ENCODE data around the gene POU6F1. TPM values are rescaled to one million over a fixed set of nuclear protein-coding genes. Genes with fewer than 3 reads are reported as not detected.

POU6F1 gene
- total and polyA plus RNA-seq, 2 of the 8 experiments (the other 6 are each of a cell fraction or from before 2014, with no cell fraction given) = 5.6 to 8.7 TPM

DNA sequence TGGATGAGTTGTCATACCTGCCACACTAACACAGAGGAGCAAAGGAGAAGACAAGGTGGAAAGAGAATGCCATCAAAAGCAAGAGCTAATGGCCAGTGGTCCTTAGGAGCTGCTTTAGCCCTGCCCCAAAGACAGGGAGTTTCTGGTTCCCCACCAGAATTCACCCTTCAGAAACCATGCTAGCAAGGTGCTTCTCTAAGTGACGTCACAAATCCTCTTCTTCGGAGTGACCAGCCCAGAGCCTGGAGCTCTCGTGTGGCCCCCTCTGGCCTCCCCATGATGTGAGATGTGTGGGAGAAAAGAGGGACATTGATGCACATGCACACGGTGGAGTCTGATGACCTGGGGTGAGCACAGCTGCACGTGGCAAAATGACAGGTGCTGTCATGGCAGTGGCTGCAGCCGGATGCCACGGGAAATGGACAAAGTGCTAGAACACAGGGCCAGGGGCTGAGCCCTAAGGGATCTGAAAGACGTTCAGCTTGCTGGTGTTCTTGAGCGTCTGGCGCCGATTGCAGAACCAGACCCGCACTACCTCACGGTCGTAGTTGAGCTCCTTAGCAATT, 28.0 kb downstream of the POU6F1 start:
- H4K20me1 ChIP-seq (replicated peaks in 1 of 2; ENCODE audit: control insufficient read depth in 1 of 2, insufficient read depth in 2 of 2, low read length in 2 of 2) = no peaks in the 10 kb centered on the region
- H3K79me2 ChIP-seq (ENCODE audit: control insufficient read depth in 1 of 2, insufficient read depth in 2 of 2, low read length in 2 of 2) = no peaks in the 10 kb centered on the region
- H3K14ac ChIP-seq (ENCODE audit: insufficient read length) = no peak overlapping the region
- H4K91ac ChIP-seq (replicated peaks; ENCODE audit: insufficient read length, low read length) = no peak overlapping the region
- H3K27me3 ChIP-seq (replicated peaks in 1 of 4; ENCODE audit: control insufficient read depth in 3 of 4, extremely low read depth in 1 of 4, insufficient read depth in 3 of 4, low read length in 3 of 4) = no peaks in the 10 kb centered on the region; a peak in 1 of 7 replicates
- no peak overlapping the region for H3K4ac ChIP-seq (replicated peaks; ENCODE audit: insufficient read length, low read depth, low read length)
- no peak overlapping the region for H3K23ac ChIP-seq (ENCODE audit: insufficient read length)
- WGBS, 2 experiments (ENCODE audit: extremely low coverage in 1 of 2, insufficient coverage in 1 of 2, insufficient read length in 1 of 2, insufficient replicate concordance in 2 of 2, low coverage in 1 of 2, low lambda C conversion rate in 2 of 2, missing lambda C conversion rate in 1 of 2) = 94% methylated on average over 14 of the region's 14 CpGs; no CpG with 5 or more reads in 1 of the 2 experiments
- H3K27ac ChIP-seq (ENCODE audit: low read depth, low read length) = no peak overlapping the region
- no peaks in the 10 kb centered on the region for H3K23me2 ChIP-seq (ENCODE audit: low read depth, low read length)
- no peak overlapping the region for H3K18ac ChIP-seq (ENCODE audit: extremely low read depth, low read length)
- TF ChIP-seq BRCA1 (IDR thresholded peaks at IDR 0.05; ENCODE audit: low read depth, low read length) = no peak
- TF ChIP-seq POU5F1 (IDR thresholded peaks at IDR 0.05; ENCODE audit: low read depth, low read length) = no peak
- TF ChIP-seq, protein P1, sequence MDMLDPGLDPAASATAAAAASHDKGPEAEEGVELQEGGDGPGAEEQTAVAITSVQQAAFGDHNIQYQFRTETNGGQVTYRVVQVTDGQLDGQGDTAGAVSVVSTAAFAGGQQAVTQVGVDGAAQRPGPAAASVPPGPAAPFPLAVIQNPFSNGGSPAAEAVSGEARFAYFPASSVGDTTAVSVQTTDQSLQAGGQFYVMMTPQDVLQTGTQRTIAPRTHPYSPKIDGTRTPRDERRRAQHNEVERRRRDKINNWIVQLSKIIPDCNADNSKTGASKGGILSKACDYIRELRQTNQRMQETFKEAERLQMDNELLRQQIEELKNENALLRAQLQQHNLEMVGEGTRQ (IDR thresholded peaks at IDR 0.05; ENCODE audit: low read length) = no peak
- no peak for TF ChIP-seq NANOG (IDR thresholded peaks at IDR 0.05; ENCODE audit: insufficient read depth, low read depth, low read length, poor library complexity, severe bottlenecking)
- no peak for TF ChIP-seq SIN3A (conservative IDR thresholded peaks at IDR 0.05 in 1 of 2, IDR thresholded peaks at IDR 0.05 in 1 of 2; ENCODE audit: low read depth in 1 of 2, low read length in 2 of 2)
- TF ChIP-seq TCF12 (IDR thresholded peaks at IDR 0.05; ENCODE audit: low read depth, low read length) = no peak
- TF ChIP-seq ZNF274 (IDR thresholded peaks at IDR 0.05; ENCODE audit: borderline replicate concordance, extremely low read depth, low read length) = no peak
- no peak for TF ChIP-seq POLR2A (IDR thresholded peaks at IDR 0.05; ENCODE audit: control extremely low read depth in 1 of 2, low read depth in 2 of 2, low read length in 2 of 2)
- TF ChIP-seq RXRA (IDR thresholded peaks at IDR 0.05; ENCODE audit: insufficient read depth, low read depth, low read length) = no peak
- TF ChIP-seq HDAC2 (IDR thresholded peaks at IDR 0.05; ENCODE audit: borderline replicate concordance in 1 of 2, low read depth in 2 of 2, low read length in 2 of 2) = no peak
- H2BK20ac ChIP-seq (ENCODE audit: low read length) = no peak overlapping the region
- no peak overlapping the region for H2AFZ ChIP-seq (ENCODE audit: low read length)
- no peak overlapping the region for H3K4me3 ChIP-seq (ENCODE audit: extremely low read depth in 1 of 4, insufficient read depth in 2 of 4, low read depth in 3 of 4, low read length in 4 of 4)
- H2BK5ac ChIP-seq (ENCODE audit: low read depth, low read length) = no peak overlapping the region
- no peak overlapping the region; the same call in 1 of the 2 replicates for H4K8ac ChIP-seq (ENCODE audit: extremely low read depth, insufficient read depth, low read length)
- no peaks in the 10 kb centered on the region for H3K4me1 ChIP-seq (replicated peaks in 1 of 4; ENCODE audit: control insufficient read depth in 3 of 4, insufficient read depth in 4 of 4, low read length in 3 of 4)
- H3K36me3 ChIP-seq (ENCODE audit: control insufficient read depth in 2 of 4, insufficient read depth in 4 of 4, low read length in 3 of 4) = no peaks in the 10 kb centered on the region
- no peak overlapping the region for H3K56ac ChIP-seq (replicated peaks; ENCODE audit: insufficient read length, low read depth, low read length)
- no peaks in the 10 kb centered on the region for H3K79me1 ChIP-seq (ENCODE audit: low read depth, low read length)
- no peak overlapping the region for H4K5ac ChIP-seq (ENCODE audit: insufficient read length, low read depth, low read length)
- no peak overlapping the region for H3K4me2 ChIP-seq (ENCODE audit: insufficient read depth in 1 of 2, low read depth in 2 of 2, low read length in 2 of 2)
- H2AK5ac ChIP-seq (ENCODE audit: low read depth, low read length) = no peak overlapping the region
- H2BK15ac ChIP-seq (ENCODE audit: low read length) = no peak overlapping the region
- FAIRE-seq = no peak
- no peaks in the 10 kb centered on the region for H3K9me3 ChIP-seq (ENCODE audit: insufficient read depth in 2 of 2, low read depth in 1 of 2, low read length in 1 of 2)
- ChIA-PET POLR2A (ENCODE audit: partially characterized antibody) (interaction anchor here (0.6 to 1.2 kb wide), 5 partner anchors 10 to 137 kb away, joined by 3 to 4 read pairs (median 4); no protein-coding TSS in a partner anchor), CTCF (ENCODE audit: partially characterized antibody) (interaction anchor here (0.6 to 1.9 kb wide), 4 partner anchors 9 to 151 kb away, joined by 3 to 4 read pairs (median 3); no protein-coding TSS in a partner anchor)
- H2BK120ac ChIP-seq (replicated peaks; ENCODE audit: low read depth, low read length) = no peak overlapping the region
- H2BK12ac ChIP-seq (ENCODE audit: low read depth, low read length) = no peak overlapping the region
- H3K9ac ChIP-seq (replicated peaks in 1 of 4; ENCODE audit: extremely low read depth in 1 of 4, low read depth in 3 of 4, low read length in 3 of 4) = no peak overlapping the region
- DNase-seq (ENCODE audit: low read depth in 1 of 2, low spot score in 2 of 2) = no peak

All from H1 (cell line).